H9 (cell line): ENCODE data around the gene CCKAR. TPM values are rescaled to one million over a fixed set of nuclear protein-coding genes. Genes with fewer than 3 reads are reported as not detected.

Experiments used
- DNase-seq: peaks from one replicate; pipeline ENCODE4 v3.0.0-alpha.2; 2017
- H2AFZ ChIP-seq: one replicate; pipeline ENCODE4 v1.6.1; 2013; ENCODE audit warnings: mild to moderate bottlenecking, low read length, control low read depth, moderate library complexity
- H2AK5ac ChIP-seq: 2 replicates; pipeline ENCODE4 v1.6.1; 2013; ENCODE audit warnings: low read length, control low read depth, mixed read lengths; ENCODE audit not compliant: insufficient read length
- H2BK120ac ChIP-seq: one replicate; pipeline ENCODE4 v1.6.1; 2013; ENCODE audit warnings: low read depth, mild to moderate bottlenecking, low read length, control low read depth, inconsistent platforms; ENCODE audit not compliant: poor library complexity, severe bottlenecking
- H2BK12ac ChIP-seq: 2 replicates; pipeline ENCODE4 v1.6.1; 2013; ENCODE audit warnings: low read length, control low read depth, mixed read lengths, low read depth; ENCODE audit not compliant: insufficient read length
- H2BK15ac ChIP-seq: 2 replicates; pipeline ENCODE4 v1.6.1; 2013; ENCODE audit warnings: low read depth, low read length, control low read depth
- H2BK20ac ChIP-seq: one replicate; pipeline ENCODE4 v1.6.1; 2013; ENCODE audit warnings: low read depth, mild to moderate bottlenecking, low read length, control low read depth, inconsistent platforms; ENCODE audit not compliant: poor library complexity, severe bottlenecking
- H2BK5ac ChIP-seq: 2 replicates; pipeline ENCODE4 v1.6.1; 2013; ENCODE audit warnings: low read length, control low read depth, mixed read lengths; ENCODE audit not compliant: insufficient read length
- H3K14ac ChIP-seq: 2 replicates; pipeline ENCODE4 v1.6.1; 2013; ENCODE audit warnings: low read length, control low read depth; ENCODE audit not compliant: insufficient read depth
- H3K18ac ChIP-seq: 2 replicates; pipeline ENCODE4 v1.6.1; 2013; ENCODE audit warnings: low read depth, mild to moderate bottlenecking, mixed read lengths, low read length, control low read depth; ENCODE audit not compliant: insufficient read length
- H3K23ac ChIP-seq: 2 replicates; pipeline ENCODE4 v1.6.1; 2013; ENCODE audit warnings: low read length, control low read depth, mixed read lengths, low read depth; ENCODE audit not compliant: insufficient read length
- H3K23me2 ChIP-seq: 2 replicates; pipeline ENCODE4 v1.6.1; 2013; ENCODE audit warnings: low read depth, mild to moderate bottlenecking, mixed read lengths, low read length, control low read depth; ENCODE audit not compliant: insufficient read length, poor library complexity, severe bottlenecking
- H3K27ac ChIP-seq: 2 replicates; pipeline ENCODE4 v1.5.1; 2013; ENCODE audit warnings: low read length, control low read depth, mixed read lengths, low read depth; ENCODE audit not compliant: insufficient read length
- H3K27me3 ChIP-seq: 2 replicates; pipeline ENCODE4 v1.6.1; 2013; ENCODE audit warnings: low read length, control low read depth, inconsistent platforms; ENCODE audit not compliant: insufficient read depth
- H3K4ac ChIP-seq: 2 replicates; pipeline ENCODE4 v1.6.1; 2013; ENCODE audit warnings: low read depth, mild to moderate bottlenecking, control low read depth, inconsistent platforms, low read length, moderate library complexity
- H3K4me1 ChIP-seq: 2 replicates; pipeline ENCODE4 v1.6.1; 2013; ENCODE audit warnings: low read length, control low read depth, inconsistent platforms; ENCODE audit not compliant: insufficient read depth
- H3K4me2 ChIP-seq: 2 replicates; pipeline ENCODE4 v1.6.1; 2013; ENCODE audit warnings: low read length, control low read depth, mixed read lengths; ENCODE audit not compliant: insufficient read length, insufficient read depth
- H3K56ac ChIP-seq: 2 replicates; pipeline ENCODE4 v1.6.1; 2013; ENCODE audit warnings: low read depth, mild to moderate bottlenecking, mixed read lengths, low read length, control low read depth; ENCODE audit not compliant: insufficient read length
- H3K79me1 ChIP-seq: 2 replicates; pipeline ENCODE4 v1.6.1; 2013; ENCODE audit warnings: low read depth, mild to moderate bottlenecking, moderate library complexity, low read length, control low read depth, inconsistent platforms; ENCODE audit not compliant: insufficient read depth, poor library complexity, severe bottlenecking
- H3K79me2 ChIP-seq: 2 replicates; pipeline ENCODE4 v1.6.1; 2013; ENCODE audit warnings: low read length, control low read depth, inconsistent platforms; ENCODE audit not compliant: insufficient read depth
- H3K9ac ChIP-seq: 2 replicates; pipeline ENCODE4 v1.6.1; 2013; ENCODE audit warnings: low read length, control low read depth, mixed read lengths; ENCODE audit not compliant: insufficient read length; ENCODE audit errors: extremely low read depth
- H3K9me3 ChIP-seq: one replicate; pipeline ENCODE4 v1.6.1; 2013; ENCODE audit warnings: low read depth, low read length, inconsistent platforms; ENCODE audit not compliant: control insufficient read depth
- H3T11ph ChIP-seq: one replicate; pipeline ENCODE4 v1.6.1; 2013; ENCODE audit warnings: mild to moderate bottlenecking, low read length, control low read depth, inconsistent platforms
- H4K20me1 ChIP-seq: one replicate; pipeline ENCODE4 v1.6.1; 2013; ENCODE audit not compliant: control insufficient read depth, insufficient read length, insufficient read depth
- H4K5ac ChIP-seq: 2 replicates; pipeline ENCODE4 v1.6.1; 2013; ENCODE audit warnings: low read depth, mild to moderate bottlenecking, mixed read lengths, low read length, control low read depth; ENCODE audit not compliant: insufficient read length
- H4K8ac ChIP-seq: replicated peaks from 2 replicates; pipeline ENCODE4 v1.6.1; 2013; ENCODE audit warnings: low read length, control low read depth, mixed read lengths, low read depth; ENCODE audit not compliant: insufficient read length
- H4K91ac ChIP-seq: 2 replicates; pipeline ENCODE4 v1.6.1; 2013; ENCODE audit warnings: low read depth, mild to moderate bottlenecking, moderate library complexity, mixed read lengths, low read length, control low read depth; ENCODE audit not compliant: insufficient read length
- H3K27ac Mint-ChIP-seq, 3 experiments: 2 replicates in 2 of 3; 3 replicates in 1 of 3; pipeline ENCODE4 v1.8.0; 2020 to 2021; ENCODE audit warnings: mixed read lengths in 3 of 3, mild to moderate bottlenecking in 1 of 3, moderate library complexity in 1 of 3
- H3K27me3 Mint-ChIP-seq: 2 replicates; pipeline ENCODE4 v1.8.0; 2021; ENCODE audit warnings: low read depth, mild to moderate bottlenecking, moderate library complexity, mixed read lengths
- H3K36me3 Mint-ChIP-seq, 3 experiments: 2 replicates in 2 of 3; 3 replicates in 1 of 3; pipeline ENCODE4 v1.8.0; 2020 to 2021; ENCODE audit warnings: low read depth in 3 of 3, mixed read lengths in 3 of 3; ENCODE audit not compliant: insufficient read depth in 1 of 3
- H3K4me1 Mint-ChIP-seq, 2 experiments: 2 replicates each; pipeline ENCODE4 v1.8.0; 2020; ENCODE audit warnings: mixed read lengths in 2 of 2
- H3K4me3 Mint-ChIP-seq, 2 experiments: 2 replicates in 1 of 2; 3 replicates in 1 of 2; pipeline ENCODE4 v1.8.0; 2020 to 2021; ENCODE audit warnings: mild to moderate bottlenecking in 2 of 2, mixed read lengths in 2 of 2, moderate library complexity in 1 of 2
- H3K9me3 Mint-ChIP-seq, 2 experiments: 2 replicates in 1 of 2; 3 replicates in 1 of 2; pipeline ENCODE4 v1.8.0; 2020; ENCODE audit warnings: mild to moderate bottlenecking in 2 of 2, mixed read lengths in 2 of 2, moderate library complexity in 1 of 2
- WGBS: extraction: QIAGEN DNeasy Blood & Tissue Kit; methylation state at CpG from one replicate; pipeline ENCODE4 v1.1.7; 2013; ENCODE audit warnings: missing lambda C conversion rate, low lambda C conversion rate, mixed read lengths; ENCODE audit not compliant: insufficient read length; ENCODE audit errors: extremely low coverage; 5-methylcytosine and 5-hydroxymethylcytosine counted together
- total RNA-seq: library from RNA; stranded (reverse); gene quantifications from 2 replicates; pipeline ENCODE4 v1.2.1, GENCODE V29; 2021
- TF ChIP-seq, protein P1 (sequence below): fragments of 200-600 bp; sonication (generic); conservative IDR thresholded peaks from 3 replicates; pipeline ENCODE4 v1.8.0; 2021; ENCODE audit warnings: antibody characterized with exemption, mild to moderate bottlenecking

Gene CCKAR
- total RNA-seq, 1 experiment from 2014 or later = not detected

DNA sequence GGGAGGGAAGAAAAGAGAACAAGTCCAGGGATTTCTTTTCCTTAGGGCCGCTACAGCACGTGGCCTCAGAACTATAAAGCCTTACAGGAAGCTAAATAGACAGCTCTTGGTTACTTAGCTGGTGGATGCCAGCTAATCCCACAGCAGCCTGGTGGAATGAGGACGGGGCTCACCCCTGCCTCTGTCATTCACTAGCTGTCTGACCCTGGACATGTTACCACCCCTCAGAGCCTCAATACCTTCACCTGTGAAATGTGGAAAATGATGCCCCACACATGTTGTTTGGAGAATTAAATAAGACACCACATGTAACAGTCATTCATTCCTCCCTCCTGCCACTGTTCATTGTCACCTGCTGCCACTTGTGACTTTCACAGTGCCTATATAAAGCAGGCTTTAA lies 15.7 kb downstream of the CCKAR start:
- Histone ChIP-seq H3K18ac (no peak overlapping the region), H3K27ac (no peak overlapping the region), H2BK120ac (no peak overlapping the region), H2BK20ac (no peak overlapping the region), H3T11ph (no peak overlapping the region), H3K4me2 (no peak overlapping the region), H2BK15ac (no peak overlapping the region), H2BK5ac (no peak overlapping the region), H2BK12ac (no peak overlapping the region), H3K79me2 (no peaks in the 10 kb centered on the region), H3K23ac (no peak overlapping the region), H3K4ac (no peak overlapping the region), H4K5ac (no peak overlapping the region), H4K8ac (no peak overlapping the region), H2AK5ac (no peak overlapping the region), H3K56ac (no peak overlapping the region), H3K4me1 (no peaks in the 10 kb centered on the region), H3K79me1 (no peaks in the 10 kb centered on the region), H3K14ac (no peak overlapping the region), H3K9me3 (no peaks in the 10 kb centered on the region), H3K9ac (no peak overlapping the region), H4K20me1 (no peaks in the 10 kb centered on the region), H3K23me2 (no peaks in the 10 kb centered on the region), H4K91ac (no peak overlapping the region), H3K27me3 (no peaks in the 10 kb centered on the region), H2AFZ (no peak overlapping the region)
- DNase-seq = no peak
- Mint-ChIP-seq H3K27ac (0 out of 7 replicates have a peak overlapping the region, but pooled peaks of 1 of the 3 experiments have one; percentile 24), H3K36me3 (no peaks in the 10 kb centered on the region), H3K4me3 (no peak overlapping the region), H3K4me1 (peaks cover 0 to 2% of the 10 kb centered on the region in 2 experiments; a peak in 1 of 4 replicates), H3K27me3 (no peaks in the 10 kb centered on the region; the same call in none of the 2 replicates), H3K9me3 (no peaks in the 10 kb centered on the region; a peak in 1 of 5 replicates)
- WGBS = no CpG with 5 or more reads among the region's 3 CpGs
- TF ChIP-seq, protein P1, sequence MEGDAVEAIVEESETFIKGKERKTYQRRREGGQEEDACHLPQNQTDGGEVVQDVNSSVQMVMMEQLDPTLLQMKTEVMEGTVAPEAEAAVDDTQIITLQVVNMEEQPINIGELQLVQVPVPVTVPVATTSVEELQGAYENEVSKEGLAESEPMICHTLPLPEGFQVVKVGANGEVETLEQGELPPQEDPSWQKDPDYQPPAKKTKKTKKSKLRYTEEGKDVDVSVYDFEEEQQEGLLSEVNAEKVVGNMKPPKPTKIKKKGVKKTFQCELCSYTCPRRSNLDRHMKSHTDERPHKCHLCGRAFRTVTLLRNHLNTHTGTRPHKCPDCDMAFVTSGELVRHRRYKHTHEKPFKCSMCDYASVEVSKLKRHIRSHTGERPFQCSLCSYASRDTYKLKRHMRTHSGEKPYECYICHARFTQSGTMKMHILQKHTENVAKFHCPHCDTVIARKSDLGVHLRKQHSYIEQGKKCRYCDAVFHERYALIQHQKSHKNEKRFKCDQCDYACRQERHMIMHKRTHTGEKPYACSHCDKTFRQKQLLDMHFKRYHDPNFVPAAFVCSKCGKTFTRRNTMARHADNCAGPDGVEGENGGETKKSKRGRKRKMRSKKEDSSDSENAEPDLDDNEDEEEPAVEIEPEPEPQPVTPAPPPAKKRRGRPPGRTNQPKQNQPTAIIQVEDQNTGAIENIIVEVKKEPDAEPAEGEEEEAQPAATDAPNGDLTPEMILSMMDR = no peak
